Stimulated activated CD4-positive, alpha-beta T cell treated with anti-CD3 and anti-CD28 coated beads, Interleukin-15, amount 100 ng/mL, for 24 hours (primary cell): ENCODE results near the gene BCL2L2.

Experiments
- DNase-seq: peaks from one replicate; pipeline ENCODE4 v3.0.0-alpha.2; 2020

Gene BCL2L2

GRCh38 chr14:23299986-23300686 lies 6.5 kb upstream of the BCL2L2 start:
- DNase-seq, result no peak

DNA sequence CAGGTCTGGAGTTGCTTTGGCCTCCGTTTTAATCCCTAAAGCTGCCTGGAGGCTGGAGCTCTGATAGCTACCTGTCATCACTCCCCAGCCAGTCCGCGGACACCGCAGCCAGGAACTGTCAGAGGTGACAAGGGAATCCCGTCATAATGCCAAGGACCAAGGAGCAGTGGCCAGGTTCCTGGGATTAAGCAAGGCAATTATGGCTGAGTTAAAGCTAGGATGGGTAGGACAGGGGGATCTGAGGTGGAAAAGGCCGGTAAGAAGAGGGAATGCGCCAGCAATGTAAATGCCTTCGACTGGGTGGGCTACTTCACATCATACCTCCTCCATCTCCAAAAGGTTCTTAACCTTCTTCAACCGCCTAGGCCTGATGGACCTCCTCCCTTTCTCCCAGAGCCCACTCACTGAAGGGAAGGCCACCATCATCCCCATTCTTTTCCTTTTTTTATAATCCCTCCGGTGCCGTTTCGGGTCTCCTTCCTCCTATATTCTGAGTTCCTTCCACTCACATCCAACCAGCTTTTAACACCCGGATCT lies 5.9 kb upstream of the BCL2L2 start:
- peak; percentile 29 for DNase-seq

DNA sequence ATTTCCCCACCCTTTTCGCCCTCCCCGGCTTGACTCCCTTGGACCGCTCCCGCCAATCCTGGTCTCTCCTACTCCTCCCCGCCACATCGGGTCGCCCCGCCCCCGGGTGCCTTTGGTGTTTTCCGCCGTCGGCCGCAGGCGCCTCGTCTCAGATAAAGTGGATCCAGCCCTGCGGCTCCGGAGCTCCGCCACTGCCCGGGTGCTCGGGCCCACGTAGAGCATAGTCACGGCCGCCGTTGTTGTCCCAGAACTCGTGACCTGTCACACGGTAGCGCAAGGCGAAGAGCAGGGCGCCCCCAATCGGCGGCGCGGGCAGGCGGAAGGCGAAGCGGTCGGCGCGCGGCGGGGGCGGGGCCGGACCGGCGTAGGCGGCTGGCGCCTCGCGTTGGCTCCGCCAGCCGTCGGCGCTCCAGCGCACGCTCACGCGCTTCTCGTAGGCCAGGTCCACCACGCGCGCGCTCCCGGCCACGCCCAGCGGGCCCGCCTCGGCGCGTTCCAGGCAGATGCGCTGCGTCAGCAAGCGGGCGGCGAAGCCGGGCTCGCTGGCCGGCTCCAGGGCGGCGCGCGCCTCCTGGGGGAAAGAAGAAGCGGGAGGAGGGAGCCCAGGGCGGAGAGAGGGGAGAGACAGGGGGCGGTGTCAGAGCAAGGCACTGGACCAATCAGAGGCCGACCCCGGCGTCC lies 5.2 kb upstream of the BCL2L2 start:
- DNase-seq, result peak; percentile 98

- DNase-seq, result no peak
These were observed 4.7 kb upstream of the BCL2L2 start for GRCh38 chr14:23301969-23302289.

DNA sequence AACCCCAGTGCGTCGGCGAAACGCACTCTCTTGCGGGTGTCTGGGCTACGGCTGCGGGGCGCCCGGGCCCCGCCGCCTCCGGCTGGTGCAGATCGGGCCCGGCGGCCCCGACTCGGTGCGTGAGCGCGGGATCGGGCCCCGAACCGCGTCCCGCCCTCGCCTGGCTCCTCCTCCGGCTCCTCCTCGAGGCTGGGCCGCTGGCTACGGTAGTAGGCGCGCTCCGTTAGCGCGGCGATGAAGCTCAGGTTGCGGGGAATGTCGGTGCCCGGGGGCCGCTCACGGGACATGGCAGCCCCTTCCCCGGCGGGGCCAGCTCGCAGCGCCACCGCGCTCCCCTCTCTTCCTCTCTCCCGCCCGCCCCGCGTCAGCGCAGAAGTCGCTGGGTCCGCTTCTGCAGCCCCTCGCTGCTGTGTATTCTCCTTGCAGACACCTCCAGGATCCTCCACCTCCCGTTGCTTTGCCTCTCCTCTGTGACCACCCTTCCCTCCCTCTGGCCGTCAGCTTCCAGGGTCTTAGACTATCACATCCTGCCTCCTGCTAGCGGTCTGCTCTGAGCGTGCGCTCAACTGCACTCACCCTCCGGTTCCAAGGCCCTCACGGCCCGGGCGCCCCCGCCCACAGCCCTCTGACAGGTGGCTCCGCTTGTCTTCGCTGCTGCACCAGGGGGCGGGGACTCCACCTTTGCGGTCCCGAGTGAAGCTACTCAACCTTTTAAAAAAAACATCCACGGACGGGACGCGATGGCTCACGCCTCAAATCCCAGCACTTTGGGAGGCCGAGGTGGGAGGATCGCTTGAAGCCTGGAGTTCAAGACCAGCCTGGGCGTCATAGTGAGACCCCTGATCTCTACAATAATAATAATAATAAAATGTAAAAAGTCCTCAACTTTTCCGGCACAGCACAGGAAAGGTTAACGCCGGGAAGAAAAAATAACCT lies 4.1 kb upstream of the BCL2L2 start, which contains the start of gene PPP1R3E:
TSS of gene PPP1R3E (minus strand) at position 570 of the 936 bp plus-strand sequence. CDS start at position 287, 283 bp downstream.
- DNase-seq, result peak; percentile 96

- DNase-seq, result no peak
These were observed 505 bp downstream of the BCL2L2 start for GRCh38 chr14:23307146-23307530.

DNA sequence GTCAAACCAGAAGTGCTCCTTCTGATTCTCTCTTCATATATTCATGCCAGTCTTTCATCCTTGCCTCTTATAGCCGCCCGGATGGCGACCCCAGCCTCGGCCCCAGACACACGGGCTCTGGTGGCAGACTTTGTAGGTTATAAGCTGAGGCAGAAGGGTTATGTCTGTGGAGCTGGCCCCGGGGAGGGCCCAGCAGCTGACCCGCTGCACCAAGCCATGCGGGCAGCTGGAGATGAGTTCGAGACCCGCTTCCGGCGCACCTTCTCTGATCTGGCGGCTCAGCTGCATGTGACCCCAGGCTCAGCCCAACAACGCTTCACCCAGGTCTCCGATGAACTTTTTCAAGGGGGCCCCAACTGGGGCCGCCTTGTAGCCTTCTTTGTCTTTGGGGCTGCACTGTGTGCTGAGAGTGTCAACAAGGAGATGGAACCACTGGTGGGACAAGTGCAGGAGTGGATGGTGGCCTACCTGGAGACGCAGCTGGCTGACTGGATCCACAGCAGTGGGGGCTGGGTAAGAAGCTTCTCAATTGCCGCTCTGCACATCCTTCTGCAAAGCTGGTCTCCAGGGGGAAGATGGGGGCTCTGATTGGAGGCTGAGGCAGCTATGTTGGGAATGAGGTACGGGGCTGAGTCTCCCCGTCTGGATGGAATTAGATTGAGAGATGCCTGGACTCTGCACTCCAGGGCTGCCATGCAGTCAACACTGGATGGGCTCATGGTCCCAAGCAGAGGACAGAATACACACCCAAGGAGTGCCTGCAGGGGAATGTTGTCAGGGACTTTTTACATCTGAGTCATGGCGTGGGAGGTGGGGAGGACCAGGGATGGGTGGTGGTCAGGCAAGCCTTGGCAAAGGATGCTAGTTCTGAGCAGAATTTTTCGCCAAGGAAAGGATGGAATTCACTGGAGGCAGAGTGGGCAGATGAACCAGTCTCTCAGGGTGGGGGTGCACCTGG lies 1.3 kb downstream of the BCL2L2 start:
- no peak for DNase-seq

DNA sequence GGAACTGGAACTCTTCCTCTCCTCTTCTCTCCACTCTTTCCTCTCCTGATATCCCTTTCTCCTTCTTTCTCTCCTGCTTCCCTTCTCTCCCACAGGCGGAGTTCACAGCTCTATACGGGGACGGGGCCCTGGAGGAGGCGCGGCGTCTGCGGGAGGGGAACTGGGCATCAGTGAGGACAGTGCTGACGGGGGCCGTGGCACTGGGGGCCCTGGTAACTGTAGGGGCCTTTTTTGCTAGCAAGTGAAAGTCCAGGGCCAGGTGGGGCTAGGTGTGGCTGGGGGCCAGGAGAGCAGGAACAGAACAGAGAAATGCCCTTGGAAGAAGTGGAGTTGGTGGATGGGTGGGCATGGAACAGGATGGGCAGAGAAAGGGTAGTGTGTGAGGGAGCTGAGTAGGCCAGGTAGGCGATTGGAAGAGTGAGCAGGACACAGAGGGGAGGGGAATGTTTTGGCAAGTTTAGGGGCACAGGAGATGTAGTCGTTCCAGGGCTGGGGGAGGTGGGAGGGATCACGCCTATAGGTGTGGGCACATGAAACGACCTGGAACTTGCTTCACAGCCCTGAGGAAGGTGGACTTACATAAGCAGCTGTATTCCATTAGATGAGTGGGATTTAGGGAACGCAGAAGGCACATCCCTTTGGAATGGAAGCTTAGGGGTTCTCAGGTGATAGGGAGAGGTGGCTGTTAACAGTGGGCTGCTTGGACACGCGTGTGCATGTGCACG lies 2.2 kb downstream of the BCL2L2 start:
- no peak for DNase-seq

DNA sequence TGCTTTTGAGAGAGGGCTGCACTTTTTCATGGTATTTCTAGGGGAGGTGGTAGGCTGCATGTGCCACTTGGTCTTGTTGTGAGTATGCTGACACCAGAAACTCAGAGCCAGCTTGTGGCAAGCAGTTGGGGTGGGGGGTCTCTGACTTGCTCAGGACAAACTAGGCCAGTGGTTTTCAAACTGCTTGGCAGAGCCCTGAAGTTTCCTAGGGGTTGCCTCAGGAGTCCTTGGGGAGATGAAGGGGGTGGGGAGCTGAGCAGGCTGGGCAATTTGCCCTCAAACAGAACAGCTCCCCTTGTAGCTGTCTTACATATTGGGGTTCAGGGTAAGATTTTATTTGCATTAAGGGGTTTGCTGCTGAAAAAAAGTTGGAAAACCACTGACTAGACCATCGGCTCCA lies 3.9 kb downstream of the BCL2L2 start:
- no peak for DNase-seq

DNA sequence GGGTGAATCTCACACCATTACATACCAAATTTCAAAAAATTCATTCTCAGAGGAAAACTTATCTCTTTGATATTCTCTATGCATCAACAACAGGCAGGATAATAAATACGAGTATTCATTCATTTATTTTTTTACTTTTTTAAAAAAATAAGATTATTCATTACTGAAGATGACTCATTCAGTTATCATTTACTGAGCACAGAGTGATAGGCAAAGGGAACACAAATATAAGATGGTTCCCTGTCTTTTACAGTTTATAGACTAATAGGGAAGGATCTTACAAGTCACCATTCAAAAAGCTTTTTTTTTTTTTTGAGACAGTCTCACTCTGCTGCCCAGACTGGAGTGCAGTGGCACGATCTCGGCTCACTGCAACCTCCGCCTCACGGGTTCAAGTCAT lies 9.7 kb downstream of the BCL2L2 start:
- no peak for DNase-seq

- DNase-seq, result no peak
These were observed 13.3 kb downstream of the BCL2L2 start for GRCh38 chr14:23319746-23320583.

DNA sequence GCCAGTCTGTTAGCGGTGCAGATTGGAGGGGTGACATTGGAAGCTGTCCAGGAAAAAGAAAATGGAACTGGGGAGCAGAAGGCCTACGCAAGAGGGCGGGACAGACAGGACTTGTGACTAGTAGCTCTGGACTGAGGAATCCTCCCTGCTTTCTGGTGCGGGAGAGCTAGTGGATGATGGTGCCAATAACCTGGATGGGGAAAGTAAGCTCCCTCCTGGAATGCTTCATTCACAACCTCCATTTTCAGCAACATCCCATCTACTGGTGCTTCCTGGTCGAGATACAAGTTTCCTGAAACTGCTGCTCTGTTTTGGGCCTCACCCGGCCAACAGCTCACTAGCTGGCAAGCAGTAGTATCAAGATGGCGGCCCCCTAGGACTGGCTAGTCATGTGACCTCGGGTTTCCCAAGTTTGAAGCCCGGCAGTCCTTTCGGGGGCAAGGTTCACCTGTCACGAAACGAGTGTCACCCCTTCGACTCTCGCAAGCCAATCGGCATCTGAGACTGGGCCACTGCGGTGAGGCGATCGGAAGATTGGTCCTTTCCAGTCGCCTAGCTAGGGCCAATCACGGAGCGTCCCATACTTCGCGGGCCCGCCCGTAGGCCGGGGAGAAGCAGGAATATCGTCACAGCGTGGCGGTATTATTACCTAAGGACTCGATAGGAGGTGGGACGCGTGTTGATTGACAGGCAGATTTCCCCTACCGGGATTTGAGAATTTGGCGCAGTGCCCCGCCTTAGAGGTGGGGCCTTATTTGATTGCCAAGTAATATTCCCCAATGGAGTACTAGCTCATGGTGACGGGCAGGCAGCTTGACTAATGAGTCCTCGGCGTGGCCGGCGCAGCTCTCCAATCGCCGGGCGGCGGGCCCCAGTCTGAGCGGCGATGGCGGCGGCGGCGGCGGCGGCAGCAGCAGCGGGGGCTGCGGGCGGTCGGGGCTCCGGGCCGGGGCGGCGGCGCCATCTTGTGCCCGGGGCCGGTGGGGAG lies 14.2 kb downstream of the BCL2L2 start, which contains the start of gene PABPN1:
TSS of gene PABPN1 (plus strand) at position 874 of the 988 bp plus-strand sequence. CDS start at position 887, 13 bp downstream.
- peak; percentile 97 for DNase-seq

GRCh38 chr14:23321572-23322547 lies 15.2 kb downstream of the BCL2L2 start:
- DNase-seq, result peak; percentile 75

- no peak for DNase-seq
These were observed 16.2 kb downstream of the BCL2L2 start for GRCh38 chr14:23322568-23323517.

DNA sequence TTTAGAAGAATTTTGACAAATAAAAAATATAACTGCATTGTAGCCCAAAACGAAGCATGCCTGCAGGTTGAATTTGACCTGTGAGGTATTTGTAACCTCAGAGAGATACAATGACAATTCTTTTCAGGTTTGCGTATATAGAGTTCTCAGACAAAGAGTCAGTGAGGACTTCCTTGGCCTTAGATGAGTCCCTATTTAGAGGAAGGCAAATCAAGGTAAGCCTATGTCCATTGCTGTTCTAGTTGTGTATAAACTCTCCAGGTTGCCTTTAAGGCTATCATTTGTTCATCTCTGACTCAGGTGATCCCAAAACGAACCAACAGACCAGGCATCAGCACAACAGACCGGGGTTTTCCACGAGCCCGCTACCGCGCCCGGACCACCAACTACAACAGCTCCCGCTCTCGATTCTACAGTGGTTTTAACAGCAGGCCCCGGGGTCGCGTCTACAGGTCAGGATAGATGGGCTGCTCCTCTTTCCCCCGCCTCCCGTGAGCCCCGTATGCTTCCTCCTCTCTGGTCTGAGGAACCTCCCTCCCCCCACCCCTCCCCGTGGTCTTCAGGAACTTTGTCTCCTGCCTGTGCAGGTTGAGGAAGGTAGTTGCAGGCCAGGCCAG lies 17.3 kb downstream of the BCL2L2 start:
- no peak for DNase-seq

- DNase-seq, result no peak
These were observed 17.8 kb downstream of the BCL2L2 start for GRCh38 chr14:23324455-23324846.
